ENCODE data around the gene SMYD2. TPM values are rescaled to one million over a fixed set of nuclear protein-coding genes. Genes with fewer than 3 reads are reported as not detected.

SMYD2 gene
- total RNA-seq, 1 experiment from 2014 or later, result 27.2 TPM

- no peak overlapping the region for H3K4me2 ChIP-seq (ENCODE audit: low read length)
- peak; percentile 85 for ATAC-seq
- H2AFZ ChIP-seq (ENCODE audit: low read depth, low read length, poor library complexity, severe bottlenecking), result no peak overlapping the region
- no peaks in the 10 kb centered on the region for H3K9me3 ChIP-seq (ENCODE audit: control insufficient read depth in 1 of 2, insufficient read depth in 1 of 2, low read depth in 1 of 2, low read length in 2 of 2)
- H3K9me2 ChIP-seq (ENCODE audit: insufficient read depth), result no peaks in the 10 kb centered on the region
- ChIA-PET POLR2A (interaction anchor here (1.6 kb wide), 1 partner anchor 115 kb away, joined by 4 read pairs; no protein-coding TSS in a partner anchor), RAD21 (ENCODE audit: low non-redundant PET in 1 of 2, low total read pairs in 2 of 2, uncharacterized antibody in 2 of 2, unreplicated experiment in 2 of 2) (interaction anchor here (0.6 to 4.0 kb wide), 4 partner anchors 38 to 115 kb away, joined by 3 to 32 read pairs (median 14); no protein-coding TSS in a partner anchor), CTCF (interaction anchor here (0.7 to 7.8 kb wide), 13 partner anchors 8 to 1194 kb away, joined by 3 to 210 read pairs (median 4); no protein-coding TSS in a partner anchor)
- H3K4me3 ChIP-seq (replicated peaks in 1 of 2; ENCODE audit: low read depth in 1 of 2, low read length in 2 of 2), result no peak overlapping the region
- peaks cover 4% of the 10 kb centered on the region; the same call in 1 of the 2 replicates for H4K20me1 ChIP-seq (ENCODE audit: insufficient read depth)
- H3K36me3 ChIP-seq (ENCODE audit: control insufficient read depth in 1 of 2, insufficient read depth in 2 of 2, low read length in 2 of 2), result no peaks in the 10 kb centered on the region
- no peaks in the 10 kb centered on the region for H3K79me2 ChIP-seq (ENCODE audit: insufficient read depth, low read length)
- intact Hi-C loops (cut with micrococcal nuclease), result loop anchor here (1.0 to 5.0 kb wide), 5 partner anchors 68 to 1207 kb away; no protein-coding TSS in a partner anchor
- H3K4me1 ChIP-seq (ENCODE audit: control insufficient read depth in 1 of 2, insufficient read depth in 2 of 2, low read length in 2 of 2), result no peaks in the 10 kb centered on the region
- no TSS peak for BruUV-seq (replicated peaks)
- H3K27ac ChIP-seq (ENCODE audit: low read depth, low read length), result no peak overlapping the region
- H3K9ac ChIP-seq (ENCODE audit: low read length), result no peak overlapping the region
- H3K27me3 ChIP-seq (ENCODE audit: insufficient read depth, low read length), result no peaks in the 10 kb centered on the region
- TF ChIP-seq POLR2AphosphoS5 (IDR thresholded peaks at IDR 0.05; ENCODE audit: low read depth, low read length), result no peak
- TF ChIP-seq RAD21 (IDR thresholded peaks at IDR 0.05; ENCODE audit: low read depth), result peak; percentile 97
- TF ChIP-seq, protein P1, sequence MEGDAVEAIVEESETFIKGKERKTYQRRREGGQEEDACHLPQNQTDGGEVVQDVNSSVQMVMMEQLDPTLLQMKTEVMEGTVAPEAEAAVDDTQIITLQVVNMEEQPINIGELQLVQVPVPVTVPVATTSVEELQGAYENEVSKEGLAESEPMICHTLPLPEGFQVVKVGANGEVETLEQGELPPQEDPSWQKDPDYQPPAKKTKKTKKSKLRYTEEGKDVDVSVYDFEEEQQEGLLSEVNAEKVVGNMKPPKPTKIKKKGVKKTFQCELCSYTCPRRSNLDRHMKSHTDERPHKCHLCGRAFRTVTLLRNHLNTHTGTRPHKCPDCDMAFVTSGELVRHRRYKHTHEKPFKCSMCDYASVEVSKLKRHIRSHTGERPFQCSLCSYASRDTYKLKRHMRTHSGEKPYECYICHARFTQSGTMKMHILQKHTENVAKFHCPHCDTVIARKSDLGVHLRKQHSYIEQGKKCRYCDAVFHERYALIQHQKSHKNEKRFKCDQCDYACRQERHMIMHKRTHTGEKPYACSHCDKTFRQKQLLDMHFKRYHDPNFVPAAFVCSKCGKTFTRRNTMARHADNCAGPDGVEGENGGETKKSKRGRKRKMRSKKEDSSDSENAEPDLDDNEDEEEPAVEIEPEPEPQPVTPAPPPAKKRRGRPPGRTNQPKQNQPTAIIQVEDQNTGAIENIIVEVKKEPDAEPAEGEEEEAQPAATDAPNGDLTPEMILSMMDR (IDR thresholded peaks at IDR 0.05 in 2 of 3, conservative IDR thresholded peaks at IDR 0.05 in 1 of 3; ENCODE audit: borderline replicate concordance in 1 of 3, insufficient read depth in 1 of 3, low read depth in 2 of 3, low read length in 2 of 3), result peak; percentile 84 to 91 (median 87)
- DNase-seq (ENCODE audit: low read depth, low spot score), result peak; percentile 54
These were observed 48.0 kb downstream of the SMYD2 start for GRCh38 chr1:214328770-214329469.
